GM11168 (cell line): ENCODE data around the gene LMBRD2.
"Not testable (repeated sequence)": the region's sequence is repeated elsewhere in the genome, so short reads cannot be mapped to it uniquely, and the experiment has no call there.

Source experiments
- in situ Hi-C: fragments of 300-500 bp; cut with MboI; formaldehyde crosslinking; loops from one replicate; pipeline ENCODE4 v1.12.0; 2022; ENCODE audit warnings: low sequenced_read_pairs; ENCODE audit not compliant: unreplicated experiment

LMBRD2 gene

GRCh38 chr5:36162810-36163486 is 11.3 kb upstream of the LMBRD2 start:
- in situ Hi-C loops = no loop called here

- in situ Hi-C loops = no loop called here
Measured at GRCh38 chr5:36161361-36161760, 9.7 kb upstream of the LMBRD2 start.

- in situ Hi-C loops = no loop called here
Measured at GRCh38 chr5:36160617-36161016, 8.9 kb upstream of the LMBRD2 start.

GRCh38 chr5:36158144-36158543 is 6.5 kb upstream of the LMBRD2 start:
- in situ Hi-C loops = no loop called here

GRCh38 chr5:36156619-36157018 is 4.9 kb upstream of the LMBRD2 start:
- in situ Hi-C loops = no loop called here

GRCh38 chr5:36156121-36156601 is 4.5 kb upstream of the LMBRD2 start:
- in situ Hi-C loops = no loop called here

GRCh38 chr5:36155291-36155690 is 3.6 kb upstream of the LMBRD2 start:
- in situ Hi-C loops = no loop called here

- in situ Hi-C loops = no loop called here
Measured at GRCh38 chr5:36153726-36154125, 2.0 kb upstream of the LMBRD2 start.

- in situ Hi-C loops = no loop called here
Measured at GRCh38 chr5:36153298-36153677, 1.6 kb upstream of the LMBRD2 start.

GRCh38 chr5:36152324-36153297 is 924 bp upstream of the LMBRD2 start:
- in situ Hi-C loops = no loop called here

- in situ Hi-C loops = no loop called here
Measured at GRCh38 chr5:36150676-36151433, 832 bp downstream of the LMBRD2 start.

GRCh38 chr5:36147681-36148080 is 4.0 kb downstream of the LMBRD2 start:
- in situ Hi-C loops = no loop called here

- in situ Hi-C loops = no loop called here
Measured at GRCh38 chr5:36146390-36146789, 5.3 kb downstream of the LMBRD2 start.

- in situ Hi-C loops = no loop called here
Measured at GRCh38 chr5:36145311-36145710, 6.4 kb downstream of the LMBRD2 start.

GRCh38 chr5:36138900-36139683 is 12.6 kb downstream of the LMBRD2 start:
- in situ Hi-C loops = no loop called here

GRCh38 chr5:36136581-36136980 is 15.1 kb downstream of the LMBRD2 start:
- in situ Hi-C loops = no loop called here

- in situ Hi-C loops = no loop called here
Measured at GRCh38 chr5:36135988-36136387, 15.7 kb downstream of the LMBRD2 start.

- in situ Hi-C loops = not testable (repeated sequence)
Measured at GRCh38 chr5:36133009-36133408, 18.7 kb downstream of the LMBRD2 start.

GRCh38 chr5:36129666-36130065 is 22.0 kb downstream of the LMBRD2 start:
- in situ Hi-C loops = not testable (repeated sequence)

GRCh38 chr5:36128795-36129194 is 22.9 kb downstream of the LMBRD2 start:
- in situ Hi-C loops = no loop called here
